Neuronal stem cell (in vitro differentiated cells): ENCODE data around the gene SHISA9.

Source experiments
- DNase-seq: peaks from one replicate; pipeline ENCODE4 v3.0.0-alpha.2; 2013; ENCODE audit warnings: low spot score
- H2AFZ ChIP-seq: one replicate; pipeline ENCODE4 v1.6.1; 2013; ENCODE audit warnings: mild to moderate bottlenecking, low read length, inconsistent platforms
- H2AK5ac ChIP-seq: 2 replicates; pipeline ENCODE4 v1.6.1; 2013; ENCODE audit warnings: low read depth, mild to moderate bottlenecking, inconsistent platforms, low read length, moderate library complexity, mixed read lengths
- H2BK120ac ChIP-seq: 2 replicates; pipeline ENCODE4 v1.6.1; 2013; ENCODE audit warnings: low read depth, mild to moderate bottlenecking, inconsistent platforms, low read length, moderate library complexity, mixed read lengths
- H2BK12ac ChIP-seq: one replicate; pipeline ENCODE4 v1.6.1; 2013; ENCODE audit warnings: low read length, inconsistent platforms
- H2BK15ac ChIP-seq: 2 replicates; pipeline ENCODE4 v1.6.1; 2013; ENCODE audit warnings: mild to moderate bottlenecking, low read length, inconsistent platforms, mixed read lengths
- H2BK5ac ChIP-seq: one replicate; pipeline ENCODE4 v1.6.1; 2013; ENCODE audit warnings: inconsistent platforms, mild to moderate bottlenecking, low read length, moderate library complexity
- H3K14ac ChIP-seq: one replicate; pipeline ENCODE4 v1.6.1; 2013; ENCODE audit warnings: low read length, inconsistent platforms
- H3K18ac ChIP-seq: 2 replicates; pipeline ENCODE4 v1.6.1; 2013; ENCODE audit warnings: low read length, inconsistent platforms
- H3K23ac ChIP-seq: 2 replicates; pipeline ENCODE4 v1.6.1; 2013; ENCODE audit warnings: low read depth, mild to moderate bottlenecking, mixed read lengths, low read length, inconsistent platforms; ENCODE audit not compliant: poor library complexity
- H3K27ac ChIP-seq: replicated peaks from 3 replicates; pipeline ENCODE4 v1.5.1; 2013; ENCODE audit warnings: low read length, inconsistent platforms
- H3K27me3 ChIP-seq, 3 experiments: 2 replicates each; pipeline ENCODE4 v1.6.1; 2013; ENCODE audit warnings: low read length in 3 of 3, mild to moderate bottlenecking in 2 of 3, inconsistent platforms in 1 of 3, low read depth in 1 of 3, mixed read lengths in 1 of 3, moderate library complexity in 1 of 3; ENCODE audit not compliant: control insufficient read depth in 3 of 3, insufficient read depth in 3 of 3
- H3K36me3 ChIP-seq, 2 donors: replicated peaks in 1 of 2; 2 replicates each; pipeline ENCODE4 v1.6.1; 2013; ENCODE audit warnings: low read length in 2 of 2; ENCODE audit not compliant: control insufficient read depth in 2 of 2, insufficient read depth in 2 of 2
- H3K4ac ChIP-seq: 2 replicates; pipeline ENCODE4 v1.6.1; 2013; ENCODE audit warnings: inconsistent platforms, mild to moderate bottlenecking, low read length, moderate library complexity
- H3K4me1 ChIP-seq, 2 donors: 1 replicate in 1 of 2; 2 replicates in 1 of 2; pipeline ENCODE4 v1.6.1; 2013; ENCODE audit warnings: low read length in 2 of 2, low read depth in 1 of 2; ENCODE audit not compliant: control insufficient read depth in 2 of 2, insufficient read depth in 1 of 2
- H3K4me2 ChIP-seq: one replicate; pipeline ENCODE4 v1.6.1; 2013; ENCODE audit warnings: mild to moderate bottlenecking, low read length, inconsistent platforms; ENCODE audit not compliant: insufficient read depth, poor library complexity, severe bottlenecking
- H3K4me3 ChIP-seq, 2 donors: 2 replicates each; pipeline ENCODE4 v1.5.1; 2013; ENCODE audit warnings: low read length in 2 of 2, mild to moderate bottlenecking in 2 of 2, inconsistent platforms in 1 of 2, moderate library complexity in 1 of 2
- H3K79me1 ChIP-seq: one replicate; pipeline ENCODE4 v1.6.1; 2013; ENCODE audit warnings: low read depth, mild to moderate bottlenecking, inconsistent platforms, low read length, moderate library complexity
- H3K9ac ChIP-seq: one replicate; pipeline ENCODE4 v1.6.1; 2013; ENCODE audit warnings: mild to moderate bottlenecking, low read depth, low read length, inconsistent platforms; ENCODE audit not compliant: poor library complexity
- H3K9me3 ChIP-seq, 2 donors: replicated peaks in 1 of 2; 2 replicates each; pipeline versions ENCODE3 to v1.6.1; 2013; ENCODE audit warnings: low read length in 2 of 2, mild to moderate bottlenecking in 2 of 2, inconsistent platforms in 1 of 2, low read depth in 1 of 2, mixed read lengths in 1 of 2, moderate library complexity in 1 of 2; ENCODE audit not compliant: control insufficient read depth in 2 of 2, insufficient read depth in 1 of 2
- H4K8ac ChIP-seq: one replicate; pipeline ENCODE4 v1.6.1; 2013; ENCODE audit warnings: low read depth, mild to moderate bottlenecking, inconsistent platforms, low read length, moderate library complexity
- H4K91ac ChIP-seq: one replicate; pipeline ENCODE4 v1.6.1; 2013; ENCODE audit warnings: low read length, low read depth, mild to moderate bottlenecking, inconsistent platforms; ENCODE audit not compliant: poor library complexity
- WGBS, 2 donors: extraction: QIAGEN DNeasy Blood & Tissue Kit; methylation state at CpG; one replicate each; pipeline ENCODE4 v1.1.7; 2013; ENCODE audit warnings: missing lambda C conversion rate in 2 of 2, mixed read lengths in 1 of 2; ENCODE audit not compliant: insufficient read length in 2 of 2, insufficient replicate concordance in 1 of 2; ENCODE audit errors: extremely low coverage in 2 of 2; 5-methylcytosine and 5-hydroxymethylcytosine counted together

SHISA9 gene

DNA sequence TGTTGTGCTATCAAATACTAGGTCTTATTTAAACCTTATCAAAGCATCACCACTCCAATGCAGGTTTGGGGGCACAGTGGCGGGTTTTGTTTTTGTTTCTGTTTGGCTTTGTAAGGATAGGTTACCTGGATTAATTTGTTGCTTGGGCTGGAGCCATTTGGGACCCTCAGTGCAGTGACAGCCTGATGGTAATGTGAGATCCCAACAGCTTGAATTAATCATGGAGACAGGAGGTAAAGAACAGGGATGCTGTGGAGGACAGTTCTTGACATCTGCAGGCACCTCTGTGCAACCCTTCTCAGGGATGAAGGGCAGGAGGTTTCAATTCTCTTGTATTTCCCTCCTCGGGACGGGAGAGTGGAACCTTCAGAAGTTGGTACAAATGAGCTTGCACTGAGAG is 40.5 kb downstream of the SHISA9 start:
- no peaks in the 10 kb centered on the region for H3K9me3 ChIP-seq
- H2AK5ac ChIP-seq = no peak overlapping the region
- no peaks in the 10 kb centered on the region for H3K36me3 ChIP-seq
- H2BK12ac ChIP-seq = no peak overlapping the region
- no peaks in the 10 kb centered on the region for H3K4me1 ChIP-seq
- H3K4ac ChIP-seq = no peak overlapping the region
- no peak for DNase-seq
- H3K79me1 ChIP-seq = no peaks in the 10 kb centered on the region
- no peak overlapping the region for H3K14ac ChIP-seq
- H3K18ac ChIP-seq = no peak overlapping the region
- no peak overlapping the region for H2BK15ac ChIP-seq
- no peak overlapping the region for H3K9ac ChIP-seq
- H3K4me3 ChIP-seq = no peak overlapping the region
- no peak overlapping the region for H3K4me2 ChIP-seq
- no peak overlapping the region for H4K91ac ChIP-seq
- H2BK5ac ChIP-seq = no peak overlapping the region
- no peak overlapping the region for H2AFZ ChIP-seq
- no peak overlapping the region for H3K27ac ChIP-seq
- no peak overlapping the region for H4K8ac ChIP-seq
- no CpG with 5 or more reads among the region's 3 CpGs for WGBS, 2 donors
- no peak overlapping the region for H2BK120ac ChIP-seq
- H3K23ac ChIP-seq = no peak overlapping the region
- no peaks in the 10 kb centered on the region for H3K27me3 ChIP-seq

DNA sequence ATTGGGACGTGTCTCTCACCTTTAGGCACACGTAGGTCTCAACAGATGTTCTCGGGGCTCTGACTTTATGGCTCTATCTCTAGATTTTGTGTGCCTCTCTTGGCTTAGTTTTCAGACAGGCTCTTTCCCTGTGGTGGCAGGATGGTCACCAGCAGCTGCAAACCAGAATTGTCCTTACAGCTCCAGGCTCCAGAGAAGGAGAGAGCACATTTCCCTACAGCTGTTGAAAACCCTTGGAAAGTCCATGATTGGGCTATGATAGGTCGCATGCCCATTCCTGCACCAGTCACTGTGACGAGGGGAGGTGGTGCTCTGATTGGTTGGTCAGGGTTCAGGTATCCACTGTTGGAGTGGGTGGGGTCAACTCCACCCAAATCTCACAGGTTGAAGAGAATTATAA is 41.5 kb downstream of the SHISA9 start:
- Histone ChIP-seq H3K36me3 (no peaks in the 10 kb centered on the region), H3K4ac (no peak overlapping the region), H2AK5ac (no peak overlapping the region), H2AFZ (no peak overlapping the region), H3K27ac (no peak overlapping the region), H3K14ac (no peak overlapping the region), H3K23ac (no peak overlapping the region), H3K9ac (no peak overlapping the region), H3K18ac (no peak overlapping the region), H4K8ac (no peak overlapping the region), H4K91ac (no peak overlapping the region), H2BK15ac (no peak overlapping the region), H2BK5ac (no peak overlapping the region), H3K9me3 (no peaks in the 10 kb centered on the region), H3K79me1 (no peaks in the 10 kb centered on the region), H3K27me3 (no peaks in the 10 kb centered on the region), H3K4me3 (no peak overlapping the region), H2BK12ac (no peak overlapping the region), H2BK120ac (no peak overlapping the region), H3K4me1 (no peaks in the 10 kb centered on the region), H3K4me2 (no peak overlapping the region)
- WGBS, 2 donors = no CpG with 5 or more reads among the region's 5 CpGs
- no peak for DNase-seq

DNA sequence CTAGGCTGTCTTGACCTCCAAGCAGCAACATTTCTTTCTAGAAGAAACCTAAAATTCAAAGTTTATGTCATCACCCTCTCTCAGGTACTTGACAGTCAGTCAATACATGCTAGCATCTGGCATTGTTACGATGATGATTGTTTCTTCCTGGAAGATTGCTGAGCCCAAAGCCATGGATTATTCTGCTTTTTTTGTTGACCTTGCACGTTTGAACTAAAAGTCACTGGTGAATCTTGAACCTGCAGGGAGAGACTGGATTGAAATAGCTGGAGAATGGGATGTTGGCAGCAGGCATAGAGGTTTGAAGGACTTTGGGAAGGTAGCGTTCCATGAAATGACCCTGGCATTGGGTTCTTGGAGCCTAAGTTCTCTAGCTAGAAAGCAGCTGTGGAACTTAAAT is 42.9 kb downstream of the SHISA9 start:
- no peak overlapping the region for H2BK12ac ChIP-seq
- no peak overlapping the region for H3K18ac ChIP-seq

DNA sequence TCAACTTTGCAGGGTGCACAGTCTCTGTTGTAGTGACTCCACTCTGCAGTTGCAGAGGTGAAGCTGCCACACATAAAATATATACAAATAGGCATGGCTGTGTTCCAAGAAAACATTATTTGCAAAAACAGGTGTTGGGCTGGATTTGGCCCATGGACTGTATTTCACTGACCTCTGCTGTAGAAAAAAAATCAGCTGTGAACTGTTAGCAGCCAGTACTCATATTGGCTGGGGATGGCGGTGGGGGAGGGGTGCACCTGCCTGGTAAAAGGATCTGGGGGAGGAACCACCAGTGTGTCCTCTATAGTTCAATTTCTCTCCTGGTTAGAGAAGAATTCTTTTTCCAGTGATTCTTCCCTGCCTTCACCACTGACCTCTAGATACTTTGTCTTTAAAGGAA is 50.0 kb downstream of the SHISA9 start:
- H3K79me1 ChIP-seq = peaks cover 2% of the 10 kb centered on the region
- no peak overlapping the region for H4K8ac ChIP-seq
- no peak overlapping the region for H3K9ac ChIP-seq
- H4K91ac ChIP-seq = no peak overlapping the region
- no peak overlapping the region for H2AK5ac ChIP-seq
- H2BK5ac ChIP-seq = no peak overlapping the region
- H3K18ac ChIP-seq = no peak overlapping the region
- H3K23ac ChIP-seq = no peak overlapping the region
- H3K4me2 ChIP-seq = no peak overlapping the region
- H3K4me3 ChIP-seq = no peak overlapping the region
- no peak overlapping the region for H2BK120ac ChIP-seq
- no peak overlapping the region for H3K4ac ChIP-seq
- DNase-seq = no peak
- no peaks in the 10 kb centered on the region for H3K27me3 ChIP-seq
- H3K9me3 ChIP-seq = no peaks in the 10 kb centered on the region
- H2AFZ ChIP-seq = no peak overlapping the region
- H3K14ac ChIP-seq = no peak overlapping the region
- no peak overlapping the region for H2BK12ac ChIP-seq
- peaks cover 0 to 4% of the 10 kb centered on the region in 2 donors for H3K4me1 ChIP-seq
- WGBS, 2 donors = no CpG with 5 or more reads among the region's 1 CpG
- H3K27ac ChIP-seq = no peak overlapping the region
- H2BK15ac ChIP-seq = no peak overlapping the region
- no peaks in the 10 kb centered on the region for H3K36me3 ChIP-seq

More for the DNA sequence above, 42.9 kb downstream of the SHISA9 start:
- no peak overlapping the region for H4K91ac ChIP-seq
- no peak overlapping the region for H2AK5ac ChIP-seq
- H2AFZ ChIP-seq = no peak overlapping the region
- no peaks in the 10 kb centered on the region for H3K79me1 ChIP-seq
- H3K4ac ChIP-seq = no peak overlapping the region
- H3K9ac ChIP-seq = no peak overlapping the region
- no peaks in the 10 kb centered on the region for H3K27me3 ChIP-seq
- H2BK15ac ChIP-seq = no peak overlapping the region
- DNase-seq = no peak
- no peak overlapping the region for H3K14ac ChIP-seq
- no peak overlapping the region for H3K4me2 ChIP-seq
- no peak overlapping the region for H3K4me3 ChIP-seq
- no peaks in the 10 kb centered on the region for H3K4me1 ChIP-seq
- H3K36me3 ChIP-seq = no peaks in the 10 kb centered on the region
- no peaks in the 10 kb centered on the region for H3K9me3 ChIP-seq
- H3K23ac ChIP-seq = no peak overlapping the region
- no peak overlapping the region for H2BK5ac ChIP-seq
- no peak overlapping the region for H2BK120ac ChIP-seq
- no CpG with 5 or more reads among the region's 3 CpGs for WGBS, 2 donors
- H4K8ac ChIP-seq = no peak overlapping the region
- H3K27ac ChIP-seq = no peak overlapping the region
